Sigmoid colon (tissue), 7 donors: Measurements from ENCODE around the gene POGZ. TPM values are rescaled to one million over a fixed set of nuclear protein-coding genes. Genes with fewer than 3 reads are reported as not detected.
A peak's percentile ranks its signal among the peaks of the same experiment; 100 is the strongest.

ENCODE experiments used
- DNase-seq: peaks from one replicate; pipeline ENCODE4 v3.0.0-alpha.2; 2019
- H3K27ac ChIP-seq, 4 donors: fragments of 200-600 bp; sonication (generic); one replicate each; pipeline ENCODE4 v1.5.1; 2016 to 2019; ENCODE audit warnings: mild to moderate bottlenecking in 1 of 4
- H3K27me3 ChIP-seq, 3 donors: fragments of 200-600 bp; sonication (generic); one replicate each; pipeline ENCODE4 v1.5.1; 2019; ENCODE audit warnings: mild to moderate bottlenecking in 1 of 3
- H3K36me3 ChIP-seq, 4 donors: fragments of 200-600 bp; sonication (generic); one replicate each; pipeline ENCODE4 v1.5.1; 2016 to 2019
- H3K4me1 ChIP-seq, 4 donors: fragments of 200-600 bp; sonication (generic); one replicate each; pipeline ENCODE4 v1.5.1; 2017 to 2019
- H3K4me3 ChIP-seq, 4 donors: fragments of 200-600 bp; sonication (generic); one replicate each; pipeline ENCODE4 v1.5.1; 2017 to 2019; ENCODE audit warnings: mild to moderate bottlenecking in 2 of 4, moderate library complexity in 1 of 4
- H3K9me3 ChIP-seq, 4 donors: fragments of 200-600 bp in 3 of 4; sonication (generic) in 3 of 4; one replicate each; pipeline versions ENCODE4 v1.5.1 to v1.6.1; 2013 to 2019
- CTCF ChIP-seq, 4 experiments: fragments of 450-650 bp in 3 of 4; fragments of 200-600 bp in 1 of 4; IDR thresholded peaks; one replicate each; pipeline ENCODE4 v1.5.1; 2016 to 2019; ENCODE audit warnings: antibody characterized with exemption in 4 of 4, mild to moderate bottlenecking in 3 of 4, moderate library complexity in 2 of 4
- EP300 ChIP-seq, 4 donors: sonication (generic); formaldehyde crosslinking; IDR thresholded peaks; one replicate each; pipeline ENCODE4 v1.6.1; 2017; ENCODE audit warnings: antibody characterized with exemption in 4 of 4
- POLR2A ChIP-seq, 2 donors: fragments of 450-650 bp; IDR thresholded peaks; one replicate each; pipeline ENCODE4 v1.6.1; 2016; ENCODE audit warnings: antibody characterized with exemption in 2 of 2, mild to moderate bottlenecking in 2 of 2, moderate library complexity in 2 of 2
- POLR2AphosphoS5 ChIP-seq, 4 donors: sonication (generic); formaldehyde crosslinking; IDR thresholded peaks; one replicate each; pipeline ENCODE4 v1.6.1; 2017; ENCODE audit warnings: antibody characterized with exemption in 4 of 4
- whole genome bisulfite sequencing, 2 donors: extraction: QIAGEN DNeasy Blood & Tissue Kit; methylation state at CpG; one replicate each; pipeline ENCODE4 v1.1.7; 2013; 5-methylcytosine and 5-hydroxymethylcytosine counted together
- intact Hi-C: fragments of 100-400 bp; cut with DNase I; formaldehyde crosslinking; loops from one replicate; pipeline ENCODE4 v1.15.1; 2023
- polyA plus RNA-seq, 3 donors: library from polyadenylated mRNA; stranded (reverse); fragments of 200-250 nt; gene quantifications; one replicate each; pipeline ENCODE4 v1.2.3, GENCODE V29; 2013
- total RNA-seq, 4 donors: library from RNA; depleted of rRNA; stranded (reverse); fragments of >200 nt; gene quantifications; one replicate each; pipeline ENCODE4 v1.1.0, GENCODE V29; 2016
- donor health status: healthy with polysubstance abuse.
- donor health status: Bipolar disorder and iron deficiency.
- donor health status: healthy.

Gene POGZ
- total and polyA plus RNA-seq, 7 donors = 7.2 to 75.3 (median 40.6) TPM

GRCh38 chr1:151369621-151370048 is 89.7 kb downstream of the POGZ start:
- 27 to 76% methylated on average over 15 of the region's 15 CpGs for WGBS, 2 donors
- H3K36me3 ChIP-seq = peaks cover 13 to 47% (median 24%) of the 10 kb centered on the region in 4 donors
- H3K27ac ChIP-seq = peak overlapping the region in 1 of 4 donors; percentile 85
- TF ChIP-seq CTCF (IDR thresholded peaks at IDR 0.05) = no peak
- TF ChIP-seq POLR2A (IDR thresholded peaks at IDR 0.05) = no peak
- no peak for TF ChIP-seq EP300 (IDR thresholded peaks at IDR 0.05)
- no peak for TF ChIP-seq POLR2AphosphoS5 (IDR thresholded peaks at IDR 0.05)
- intact Hi-C loops = no loop called here
- no peaks in the 10 kb centered on the region for H3K9me3 ChIP-seq
- DNase-seq = peak; percentile 60
- peaks cover 0 to 48% (median 37%) of the 10 kb centered on the region in 4 donors for H3K4me1 ChIP-seq
- H3K27me3 ChIP-seq = no peaks in the 10 kb centered on the region
- no peak overlapping the region for H3K4me3 ChIP-seq

- peaks cover 17 to 51% (median 28%) of the 10 kb centered on the region in 4 donors for H3K36me3 ChIP-seq
- H3K4me1 ChIP-seq = peaks cover 0 to 48% (median 37%) of the 10 kb centered on the region in 4 donors
- intact Hi-C loops = no loop called here
- H3K9me3 ChIP-seq = no peaks in the 10 kb centered on the region
- no peak for DNase-seq
- TF ChIP-seq CTCF (IDR thresholded peaks at IDR 0.05) (no peak), EP300 (IDR thresholded peaks at IDR 0.05) (no peak), POLR2A (IDR thresholded peaks at IDR 0.05) (no peak), POLR2AphosphoS5 (IDR thresholded peaks at IDR 0.05) (no peak)
- no peaks in the 10 kb centered on the region for H3K27me3 ChIP-seq
- no peak overlapping the region for H3K4me3 ChIP-seq
- 49 to 82% methylated on average over 7 of the region's 7 CpGs for WGBS, 2 donors
- H3K27ac ChIP-seq = no peak overlapping the region
Measured at GRCh38 chr1:151369302-151369610, 90.0 kb downstream of the POGZ start.

- TF ChIP-seq POLR2A (IDR thresholded peaks at IDR 0.05) = no peak
- peak; percentile 60 for DNase-seq
- H3K9me3 ChIP-seq = no peaks in the 10 kb centered on the region
- intact Hi-C loops = no loop called here
- peak overlapping the region in 1 of 4 donors; percentile 43 for H3K27ac ChIP-seq
- H3K4me1 ChIP-seq = peaks cover 0 to 48% (median 37%) of the 10 kb centered on the region in 4 donors
- H3K27me3 ChIP-seq = no peaks in the 10 kb centered on the region
- WGBS, 2 donors = 40 to 86% methylated on average over 20 of the region's 20 CpGs
- no peak overlapping the region for H3K4me3 ChIP-seq
- H3K36me3 ChIP-seq = peaks cover 18 to 57% (median 33%) of the 10 kb centered on the region in 4 donors
Measured at GRCh38 chr1:151368393-151369301, 90.6 kb downstream of the POGZ start.

- peaks cover 0 to 43% (median 32%) of the 10 kb centered on the region in 4 donors for H3K4me1 ChIP-seq
- no peak overlapping the region for H3K4me3 ChIP-seq
Measured at GRCh38 chr1:151367658-151368392, 91.5 kb downstream of the POGZ start.

More at GRCh38 chr1:151367658-151368392, 91.5 kb downstream of the POGZ start:
- no peaks in the 10 kb centered on the region for H3K27me3 ChIP-seq
- intact Hi-C loops = no loop called here
- H3K36me3 ChIP-seq = peaks cover 18 to 60% (median 34%) of the 10 kb centered on the region in 4 donors
- H3K27ac ChIP-seq = peak overlapping the region in 1 of 4 donors; percentile 43
- TF ChIP-seq POLR2AphosphoS5 (IDR thresholded peaks at IDR 0.05) (no peak), CTCF (IDR thresholded peaks at IDR 0.05) (no peak), EP300 (IDR thresholded peaks at IDR 0.05) (no peak), POLR2A (IDR thresholded peaks at IDR 0.05) (no peak)
- H3K9me3 ChIP-seq = no peaks in the 10 kb centered on the region
- no peak for DNase-seq
- WGBS, 2 donors = 81 to 89% methylated on average over 8 of the region's 8 CpGs
